OCI-LY7 (cell line): ENCODE measurements around the gene BMERB1. TPM values are rescaled to one million over a fixed set of nuclear protein-coding genes. Genes with fewer than 3 reads are reported as not detected.
"Not testable (repeated sequence)": the region's sequence is repeated elsewhere in the genome, so short reads cannot be mapped to it uniquely, and the experiment has no call there.

ENCODE experiments used
- BruUV-seq: library from RNA; stranded (reverse); fragments of 400-500 nt; replicated peaks from 2 replicates; lab custom pipeline; 2021; lab: Mats Ljungman, UMichigan
- CTCF ChIA-PET: fragments of 300-600 bp; sonication (Branson Sonifier 250); formaldehyde crosslinking; loops from one replicate; lab custom pipeline; 2022; ENCODE audit warnings: antibody characterized with exemption; ENCODE audit not compliant: unreplicated experiment; lab: Charles Lee
- POLR2A ChIA-PET: fragments of 300-600 bp; sonication (Branson Sonifier 250); formaldehyde crosslinking; loops from one replicate; lab custom pipeline; 2022; ENCODE audit warnings: antibody characterized with exemption; lab: Charles Lee
- DNase-seq: peaks from one replicate; pipeline ENCODE4 v3.0.0-alpha.2; 2015; ENCODE audit warnings: low spot score
- H2AFZ ChIP-seq: fragments of 200-600 bp; sonication (generic), shearing (Covaris generic); 2 replicates; pipeline ENCODE4 v1.6.1; 2014; ENCODE audit warnings: mild to moderate bottlenecking, antibody characterized with exemption, low read length, moderate library complexity
- H3K27ac ChIP-seq: fragments of 200-600 bp; sonication (generic); 2 replicates; pipeline ENCODE4 v1.5.1; 2014; ENCODE audit warnings: mixed run types, low read depth, mild to moderate bottlenecking, moderate library complexity, low read length, inconsistent platforms; ENCODE audit not compliant: poor library complexity, severe bottlenecking
- H3K36me3 ChIP-seq: fragments of 200-600 bp; sonication (generic); 2 replicates; pipeline ENCODE4 v1.6.1; 2014; ENCODE audit warnings: mild to moderate bottlenecking, antibody characterized with exemption, low read length, moderate library complexity, mixed read lengths; ENCODE audit not compliant: insufficient read depth
- H3K4me1 ChIP-seq: fragments of 200-600 bp; sonication (generic); 2 replicates; pipeline ENCODE4 v1.5.1; 2014; ENCODE audit warnings: mild to moderate bottlenecking, low read length; ENCODE audit not compliant: insufficient read depth, poor library complexity, severe bottlenecking
- H3K4me2 ChIP-seq: fragments of 200-600 bp; sonication (generic); 2 replicates; pipeline ENCODE4 v1.6.1; 2014; ENCODE audit warnings: mild to moderate bottlenecking, low read length
- H3K4me3 ChIP-seq: fragments of 200-600 bp; sonication (generic); 2 replicates; pipeline ENCODE4 v1.5.1; 2014; ENCODE audit warnings: mild to moderate bottlenecking, low read depth, low read length; ENCODE audit not compliant: poor library complexity, severe bottlenecking
- H3K79me2 ChIP-seq: fragments of 200-600 bp; sonication (generic); 2 replicates; pipeline ENCODE4 v1.6.1; 2016; ENCODE audit warnings: low read depth, mild to moderate bottlenecking, low read length, moderate library complexity, mixed read lengths; ENCODE audit not compliant: insufficient read depth
- H3K9me2 ChIP-seq: fragments of 200-600 bp; sonication (generic); 2 replicates; pipeline ENCODE4 v1.6.1; 2016; ENCODE audit warnings: mild to moderate bottlenecking, low read length, mixed read lengths; ENCODE audit not compliant: insufficient read depth
- H3K9me3 ChIP-seq: fragments of 200-600 bp; sonication (generic); 2 replicates; pipeline ENCODE4 v1.6.1; 2014; ENCODE audit warnings: mild to moderate bottlenecking, mixed run types, low read length, mixed read lengths
- H4K20me1 ChIP-seq: fragments of 200-600 bp; sonication (generic); 2 replicates; pipeline ENCODE4 v1.6.1; 2014; ENCODE audit warnings: mild to moderate bottlenecking, antibody characterized with exemption, low read length, moderate library complexity, mixed read lengths; ENCODE audit not compliant: insufficient read depth
- EZH2phosphoT487 ChIP-seq: fragments of 200-600 bp; sonication (generic); IDR thresholded peaks from 2 replicates; pipeline ENCODE4 v1.6.1; 2018; ENCODE audit warnings: low read depth, borderline replicate concordance, mild to moderate bottlenecking, mixed run types, antibody characterized with exemption, low read length, moderate library complexity, mixed read lengths
- intact Hi-C: fragments of 100-400 bp; cut with micrococcal nuclease; formaldehyde crosslinking; loops from one replicate; pipeline ENCODE4 v1.10.0; 2022; ENCODE audit not compliant: unreplicated experiment
- total RNA-seq, 2 experiments: library from RNA; depleted of rRNA in 1 of 2; stranded (reverse); fragments of >200 nt in 1 of 2; shearing (Covaris generic) in 1 of 2; gene quantifications; 2 replicates each; pipeline ENCODE4 v1.2.3, GENCODE V29; 2014 to 2022
- TF ChIP-seq, protein P1 (sequence below): fragments of 200-600 bp; sonication (generic); conservative IDR thresholded peaks from 2 replicates; pipeline ENCODE4 v1.5.1; 2014; ENCODE audit warnings: mild to moderate bottlenecking, antibody characterized with exemption, low read length, moderate library complexity, mixed read lengths

BMERB1 gene
- total RNA-seq, 2 experiments from 2014 or later, result not detected

GRCh38 chr16:15606518-15607220, 172.3 kb downstream of the BMERB1 start:
- intact Hi-C loops, result no loop called here
- TF ChIP-seq, protein P1, sequence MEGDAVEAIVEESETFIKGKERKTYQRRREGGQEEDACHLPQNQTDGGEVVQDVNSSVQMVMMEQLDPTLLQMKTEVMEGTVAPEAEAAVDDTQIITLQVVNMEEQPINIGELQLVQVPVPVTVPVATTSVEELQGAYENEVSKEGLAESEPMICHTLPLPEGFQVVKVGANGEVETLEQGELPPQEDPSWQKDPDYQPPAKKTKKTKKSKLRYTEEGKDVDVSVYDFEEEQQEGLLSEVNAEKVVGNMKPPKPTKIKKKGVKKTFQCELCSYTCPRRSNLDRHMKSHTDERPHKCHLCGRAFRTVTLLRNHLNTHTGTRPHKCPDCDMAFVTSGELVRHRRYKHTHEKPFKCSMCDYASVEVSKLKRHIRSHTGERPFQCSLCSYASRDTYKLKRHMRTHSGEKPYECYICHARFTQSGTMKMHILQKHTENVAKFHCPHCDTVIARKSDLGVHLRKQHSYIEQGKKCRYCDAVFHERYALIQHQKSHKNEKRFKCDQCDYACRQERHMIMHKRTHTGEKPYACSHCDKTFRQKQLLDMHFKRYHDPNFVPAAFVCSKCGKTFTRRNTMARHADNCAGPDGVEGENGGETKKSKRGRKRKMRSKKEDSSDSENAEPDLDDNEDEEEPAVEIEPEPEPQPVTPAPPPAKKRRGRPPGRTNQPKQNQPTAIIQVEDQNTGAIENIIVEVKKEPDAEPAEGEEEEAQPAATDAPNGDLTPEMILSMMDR, result no peak
- no peak for TF ChIP-seq EZH2phosphoT487
- Histone ChIP-seq H3K9me2 (no peaks in the 10 kb centered on the region), H3K9me3 (no peaks in the 10 kb centered on the region), H4K20me1 (no peaks in the 10 kb centered on the region), H3K4me1 (no peaks in the 10 kb centered on the region), H3K4me3 (no peak overlapping the region), H3K4me2 (no peak overlapping the region), H3K79me2 (no peaks in the 10 kb centered on the region), H3K27ac (no peak overlapping the region), H3K36me3 (peaks cover 98% of the 10 kb centered on the region), H2AFZ (no peak overlapping the region)
- CTCF ChIA-PET, result no interaction called here
- no peak for DNase-seq
- POLR2A ChIA-PET, result no interaction called here
- no TSS peak for BruUV-seq

DNA sequence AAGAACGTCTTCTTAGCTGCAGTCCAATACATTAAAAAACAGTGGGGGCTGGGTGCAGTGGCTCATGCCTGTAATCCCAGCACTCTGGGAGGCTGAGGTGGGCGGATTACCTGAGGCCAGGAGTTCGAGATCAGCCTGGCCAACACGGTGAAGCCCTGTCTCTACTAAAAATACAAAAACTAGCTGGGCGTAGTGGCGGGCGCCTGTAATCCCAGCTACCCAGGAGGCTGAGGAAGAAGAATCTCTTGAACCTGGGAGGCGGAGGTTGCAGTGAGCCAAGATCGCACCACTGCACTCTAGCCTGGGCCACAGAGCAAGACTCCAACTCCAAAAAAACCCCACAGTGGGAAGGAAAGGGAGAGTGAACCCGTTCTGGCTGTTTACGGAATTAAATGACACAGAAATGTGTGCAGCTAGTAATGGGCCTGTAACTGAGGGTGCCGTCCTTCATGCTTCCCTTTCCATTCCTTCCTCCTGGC, 172.9 kb downstream of the BMERB1 start:
- H3K4me2 ChIP-seq, POLR2A ChIA-PET, H3K4me1 ChIP-seq, H4K20me1 ChIP-seq, H3K79me2 ChIP-seq, H2AFZ ChIP-seq, CTCF ChIA-PET, H3K27ac ChIP-seq, H3K4me3 ChIP-seq, BruUV-seq, H3K9me3 ChIP-seq, H3K9me2 ChIP-seq, intact Hi-C loops, DNase-seq: not testable (repeated sequence)
- H3K36me3 ChIP-seq, result peaks cover 98% of the 10 kb centered on the region

DNA sequence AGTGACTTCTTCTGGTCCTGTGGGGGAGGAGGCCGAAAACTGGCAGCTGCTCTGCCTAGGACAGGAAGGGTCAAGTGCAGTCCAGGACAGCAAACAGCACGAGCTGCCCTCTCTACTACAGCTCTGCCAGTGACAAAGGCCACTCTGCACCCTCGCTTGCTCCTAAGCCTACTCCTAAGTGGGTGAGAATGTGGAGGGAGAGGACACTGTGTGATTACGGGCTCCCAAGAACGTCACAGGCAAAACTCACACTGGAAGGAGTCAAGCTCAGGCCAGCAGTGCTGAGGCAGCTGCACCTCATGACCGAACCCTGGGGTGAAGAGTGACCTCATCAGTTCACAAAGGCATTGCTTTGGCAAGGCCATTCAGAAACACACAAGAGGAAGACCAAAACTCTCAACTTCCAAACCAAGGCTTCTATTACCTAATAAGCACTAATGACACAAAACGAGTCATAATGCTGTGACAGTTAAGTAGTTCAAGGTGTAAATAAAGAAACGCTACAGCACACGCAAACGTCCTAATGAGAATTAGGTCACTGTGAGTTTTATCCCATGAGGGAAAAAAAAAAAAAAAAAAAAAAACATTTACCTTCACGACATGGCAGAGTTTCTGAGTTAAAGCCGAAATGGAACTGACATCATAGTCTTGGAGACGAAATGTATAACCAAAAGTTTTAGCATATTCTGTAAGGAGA, 173.5 kb downstream of the BMERB1 start:
- Histone ChIP-seq H3K27ac (no peak overlapping the region), H2AFZ (no peak overlapping the region), H3K9me2 (no peaks in the 10 kb centered on the region), H3K36me3 (peaks cover 98% of the 10 kb centered on the region), H3K4me1 (no peaks in the 10 kb centered on the region), H3K4me2 (no peak overlapping the region), H3K9me3 (no peaks in the 10 kb centered on the region), H3K79me2 (no peaks in the 10 kb centered on the region), H4K20me1 (no peaks in the 10 kb centered on the region), H3K4me3 (no peak overlapping the region)
- CTCF ChIA-PET, result no interaction called here
- DNase-seq, result no peak
- POLR2A ChIA-PET, result no interaction called here
- no TSS peak for BruUV-seq
- TF ChIP-seq, protein P1, result no peak
- no peak for TF ChIP-seq EZH2phosphoT487
- intact Hi-C loops, result no loop called here
